ENCODE results near the gene FES.
"Not testable (repeated sequence)": the region's sequence is repeated elsewhere in the genome, so short reads cannot be mapped to it uniquely, and the experiment has no call there.

Gene FES

GRCh38 chr15:90883976-90884718, at the start of gene FES:
Gene FES (plus strand): TSS chr15:90884504. CDS start chr15:90885046, 542 bp downstream.
- no peak for DNase-seq

GRCh38 chr15:90834626-90835025, 49.7 kb upstream of the FES start:
- no peak for DNase-seq

- DNase-seq, result peak; percentile 47
Observed at GRCh38 chr15:90836296-90836871, 47.9 kb upstream of the FES start.

GRCh38 chr15:90837094-90837493, 47.2 kb upstream of the FES start:
- DNase-seq, result no peak

GRCh38 chr15:90838139-90838538, 46.2 kb upstream of the FES start:
- no peak for DNase-seq

GRCh38 chr15:90838544-90838943, 45.8 kb upstream of the FES start:
- no peak for DNase-seq

GRCh38 chr15:90839187-90840071, 44.9 kb upstream of the FES start:
- no peak for DNase-seq

GRCh38 chr15:90840157-90840855, 44.0 kb upstream of the FES start:
- DNase-seq, result no peak

GRCh38 chr15:90840954-90841353, 43.4 kb upstream of the FES start:
- DNase-seq, result no peak

- DNase-seq, result no peak
Observed at GRCh38 chr15:90844696-90845095, 39.6 kb upstream of the FES start.

GRCh38 chr15:90845201-90845949, 38.9 kb upstream of the FES start:
- DNase-seq, result peak; percentile 66

- DNase-seq, result not testable (repeated sequence)
Observed at GRCh38 chr15:90849424-90849823, 34.9 kb upstream of the FES start.

- DNase-seq, result no peak
Observed at GRCh38 chr15:90851114-90851513, 33.2 kb upstream of the FES start.

- DNase-seq, result no peak
Observed at GRCh38 chr15:90851940-90852339, 32.4 kb upstream of the FES start.

GRCh38 chr15:90855139-90855538, 29.2 kb upstream of the FES start:
- DNase-seq, result no peak

GRCh38 chr15:90857337-90857736, 27.0 kb upstream of the FES start:
- no peak for DNase-seq

- DNase-seq, result no peak
Observed at GRCh38 chr15:90857883-90858443, 26.3 kb upstream of the FES start.

GRCh38 chr15:90859234-90860131, 24.8 kb upstream of the FES start:
- no peak for DNase-seq

- DNase-seq, result peak; percentile 26
Observed at GRCh38 chr15:90860450-90860849, 23.9 kb upstream of the FES start.

GRCh38 chr15:90860942-90861675, 23.2 kb upstream of the FES start:
- DNase-seq, result peak; percentile 95
